HEK293T (cell line): ENCODE measurements around the gene OR8D4.

Experiments
- ARNT ChIP-seq: fragments of 450-650 bp; IDR thresholded peaks from 2 replicates; pipeline ENCODE4 v1.6.1; 2017; ENCODE audit warnings: mild to moderate bottlenecking
- BHLHE40 ChIP-seq: fragments of 450-650 bp; IDR thresholded peaks from 2 replicates; pipeline ENCODE4 v1.6.1; 2016; ENCODE audit warnings: mild to moderate bottlenecking, moderate library complexity, borderline replicate concordance
- CTBP1 ChIP-seq: fragments of 450-650 bp; IDR thresholded peaks from 2 replicates; pipeline ENCODE4 v1.6.1; 2016; ENCODE audit warnings: borderline replicate concordance
- FOXK2 ChIP-seq: fragments of 450-650 bp; IDR thresholded peaks from 2 replicates; pipeline ENCODE4 v1.6.1; 2016; ENCODE audit warnings: mild to moderate bottlenecking
- HDGF ChIP-seq: fragments of 450-650 bp; IDR thresholded peaks from 2 replicates; pipeline ENCODE4 v1.6.1; 2017; ENCODE audit warnings: antibody characterized with exemption, borderline replicate concordance
- L3MBTL2 ChIP-seq: fragments of 450-650 bp; conservative IDR thresholded peaks from 2 replicates; pipeline ENCODE4 v1.6.1; 2016; ENCODE audit warnings: mild to moderate bottlenecking
- LEF1 ChIP-seq: fragments of 450-650 bp; IDR thresholded peaks from 2 replicates; pipeline ENCODE4 v1.6.1; 2017; ENCODE audit warnings: mild to moderate bottlenecking, borderline replicate concordance
- NFRKB ChIP-seq: fragments of 450-650 bp; IDR thresholded peaks from 2 replicates; pipeline ENCODE4 v1.6.1; 2016; ENCODE audit warnings: mild to moderate bottlenecking, moderate library complexity
- ZNF384 ChIP-seq: fragments of 450-650 bp; IDR thresholded peaks from 2 replicates; pipeline ENCODE4 v1.6.1; 2016

DNA sequence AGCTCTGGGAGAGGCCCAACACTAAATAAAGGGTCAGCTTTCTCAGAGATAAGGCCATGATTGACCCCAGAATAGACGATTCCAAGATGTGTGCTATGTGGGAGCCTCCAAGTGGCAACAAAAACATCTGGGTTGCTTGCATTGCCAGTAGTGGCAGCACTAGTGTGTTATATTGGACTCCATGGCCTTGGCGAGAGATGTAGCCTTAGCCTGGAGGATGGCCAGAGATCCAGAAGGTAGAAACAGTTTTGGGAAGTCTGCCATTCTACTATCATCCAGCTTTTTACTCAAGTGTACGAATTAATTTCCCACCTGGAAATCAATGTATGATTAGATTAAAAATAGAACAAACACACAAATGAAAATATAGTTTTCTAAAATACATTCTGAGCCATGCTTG is 3.0 kb downstream of the OR8D4 start:
- TF ChIP-seq BHLHE40: no peak
- no peak for TF ChIP-seq L3MBTL2
- TF ChIP-seq FOXK2: no peak
- TF ChIP-seq NFRKB: no peak
- TF ChIP-seq ZNF384: no peak
- TF ChIP-seq CTBP1: no peak
- TF ChIP-seq LEF1: no peak
- no peak for TF ChIP-seq HDGF
- no peak for TF ChIP-seq ARNT
